Upper lobe of right lung (tissue), 1 donor: Measurements from ENCODE around the gene CD52. TPM values are rescaled to one million over a fixed set of nuclear protein-coding genes. Genes with fewer than 3 reads are reported as not detected.
"Not testable (repeated sequence)": the region's sequence is repeated elsewhere in the genome, so short reads cannot be mapped to it uniquely, and the experiment has no call there.

Source experiments
- ATAC-seq: fragments of 200-7000 bp; cut with Tn5 transposase; one replicate; pipeline ENCODE4 v1.9.1; 2020; ENCODE audit warnings: mild to moderate bottlenecking, moderate library complexity
- DNase-seq: peaks from one replicate; pipeline ENCODE4 v3.0.0-alpha.2; 2020
- H3K27ac ChIP-seq: fragments of 200-600 bp; one replicate; pipeline ENCODE4 v1.8.0; 2022
- H3K27me3 ChIP-seq: fragments of 200-600 bp; one replicate; pipeline ENCODE4 v1.8.0; 2022; ENCODE audit warnings: mild to moderate bottlenecking
- H3K36me3 ChIP-seq: fragments of 200-600 bp; one replicate; pipeline ENCODE4 v1.8.0; 2022
- H3K4me1 ChIP-seq: fragments of 200-600 bp; one replicate; pipeline ENCODE4 v1.8.0; 2022
- H3K4me3 ChIP-seq: fragments of 200-600 bp; one replicate; pipeline ENCODE4 v1.8.0; 2022; ENCODE audit warnings: mild to moderate bottlenecking
- H3K9me3 ChIP-seq: fragments of 200-600 bp; one replicate; pipeline ENCODE4 v1.8.0; 2022
- CTCF ChIP-seq: fragments of 200-600 bp; IDR thresholded peaks from one replicate; pipeline ENCODE4 v1.8.0; 2022; ENCODE audit warnings: antibody characterized with exemption
- intact Hi-C: fragments of 100-400 bp; cut with DNase I; formaldehyde crosslinking; loops from one replicate; pipeline ENCODE4 v1.11.0; 2022
- total RNA-seq: library from RNA; stranded (reverse); fragmentation: NEBNext Ultra II Directional; extraction: Animal tissue kit (Norgen Biotek cat#: 25700); gene quantifications from one replicate; pipeline ENCODE4 v1.2.1, GENCODE V29; 2021
- donor health status: DM: no; HTN: yes; CAD: no; lungs with severe emphysema.

CD52 gene
- total RNA-seq, 1 donor from 2014 or later = 348 TPM

- no peak for DNase-seq
- Histone ChIP-seq H3K4me1 (peaks cover 53% of the 10 kb centered on the region), H3K27me3 (no peaks in the 10 kb centered on the region), H3K4me3 (no peak overlapping the region), H3K9me3 (no peaks in the 10 kb centered on the region), H3K27ac (peak overlapping the region; percentile 81), H3K36me3 (no peaks in the 10 kb centered on the region)
- TF ChIP-seq CTCF = no peak
- intact Hi-C loops = no loop called here
- ATAC-seq = no peak
These were observed 26.9 kb upstream of the CD52 start for GRCh38 chr1:26290882-26291261.

GRCh38 chr1:26291433-26291832 lies 26.3 kb upstream of the CD52 start:
- intact Hi-C loops = no loop called here
- Histone ChIP-seq H3K36me3 (no peaks in the 10 kb centered on the region), H3K9me3 (no peaks in the 10 kb centered on the region), H3K4me3 (no peak overlapping the region), H3K4me1 (peaks cover 47% of the 10 kb centered on the region), H3K27me3 (no peaks in the 10 kb centered on the region), H3K27ac (peak overlapping the region; percentile 81)
- ATAC-seq (no peak), DNase-seq (no peak)
- TF ChIP-seq CTCF = no peak

GRCh38 chr1:26291939-26292338 lies 25.8 kb upstream of the CD52 start:
- no peak for DNase-seq
- peak overlapping the region; percentile 81 for H3K27ac ChIP-seq
- no peak for ATAC-seq
- peaks cover 42% of the 10 kb centered on the region for H3K4me1 ChIP-seq
- intact Hi-C loops = no loop called here
- TF ChIP-seq CTCF = no peak
- H3K36me3 ChIP-seq = no peaks in the 10 kb centered on the region
- H3K4me3 ChIP-seq = no peak overlapping the region
- no peaks in the 10 kb centered on the region for H3K9me3 ChIP-seq
- H3K27me3 ChIP-seq = no peaks in the 10 kb centered on the region

GRCh38 chr1:26292735-26293134 lies 25.0 kb upstream of the CD52 start:
- H3K27ac ChIP-seq, H3K4me3 ChIP-seq, DNase-seq, H3K27me3 ChIP-seq, H3K9me3 ChIP-seq, H3K36me3 ChIP-seq, intact Hi-C loops, ATAC-seq: not testable (repeated sequence)
- peaks cover 34% of the 10 kb centered on the region for H3K4me1 ChIP-seq

GRCh38 chr1:26293911-26294463 lies 23.8 kb upstream of the CD52 start:
- no peak overlapping the region for H3K4me3 ChIP-seq
- no peaks in the 10 kb centered on the region for H3K9me3 ChIP-seq
- intact Hi-C loops = no loop called here
- TF ChIP-seq CTCF = no peak
- DNase-seq = no peak
- H3K27ac ChIP-seq = no peak overlapping the region
- H3K27me3 ChIP-seq = no peaks in the 10 kb centered on the region
- ATAC-seq = no peak
- no peaks in the 10 kb centered on the region for H3K36me3 ChIP-seq
- peaks cover 28% of the 10 kb centered on the region for H3K4me1 ChIP-seq

- no peaks in the 10 kb centered on the region for H3K36me3 ChIP-seq
- no peaks in the 10 kb centered on the region for H3K27me3 ChIP-seq
- no peak overlapping the region for H3K4me3 ChIP-seq
- TF ChIP-seq CTCF = no peak
- H3K27ac ChIP-seq = no peak overlapping the region
- intact Hi-C loops = no loop called here
- ATAC-seq (no peak), DNase-seq (no peak)
- no peaks in the 10 kb centered on the region for H3K9me3 ChIP-seq
- H3K4me1 ChIP-seq = peaks cover 16% of the 10 kb centered on the region
These were observed 22.3 kb upstream of the CD52 start for GRCh38 chr1:26295194-26296138.
